ENCODE results near the gene ZDHHC11B.
"Not testable (repeated sequence)": the region's sequence is repeated elsewhere in the genome, so short reads cannot be mapped to it uniquely, and the experiment has no call there.

The ZDHHC11B gene

DNA sequence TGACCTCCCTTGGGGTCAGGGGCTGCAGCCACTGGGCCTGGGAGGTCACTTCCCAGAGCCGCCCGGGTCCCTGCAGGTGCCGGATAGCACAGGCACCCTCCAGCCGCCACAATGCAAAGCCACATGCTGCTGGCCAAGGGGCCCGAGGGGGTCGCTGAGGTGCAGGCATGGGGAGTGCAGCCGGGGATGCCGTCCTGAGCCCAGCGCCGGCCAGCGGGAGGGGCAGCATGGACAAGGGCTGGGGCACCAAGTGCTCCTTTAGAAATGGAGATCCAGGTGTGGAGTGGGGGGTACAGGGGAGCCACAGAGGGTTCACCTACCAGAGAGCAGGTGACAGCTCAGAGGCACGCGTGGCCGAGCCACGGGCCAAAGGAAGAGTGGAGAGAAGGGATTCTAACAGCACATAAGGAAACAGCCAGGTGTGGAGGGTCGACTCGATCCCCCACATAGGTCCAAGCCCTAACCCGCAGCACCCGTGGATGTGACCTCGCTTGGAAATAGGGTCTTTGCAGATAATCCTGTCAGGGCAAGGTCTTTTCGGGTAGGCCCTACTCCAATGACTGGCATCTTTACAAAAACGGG, 24.7 kb downstream of the ZDHHC11B start:
- peaks cover 3% of the 10 kb centered on the region for H3K36me3 ChIP-seq (ENCODE audit: insufficient read depth, low read length)
- H3K9me3 ChIP-seq (ENCODE audit: low read length), result peaks cover 7% of the 10 kb centered on the region

DNA sequence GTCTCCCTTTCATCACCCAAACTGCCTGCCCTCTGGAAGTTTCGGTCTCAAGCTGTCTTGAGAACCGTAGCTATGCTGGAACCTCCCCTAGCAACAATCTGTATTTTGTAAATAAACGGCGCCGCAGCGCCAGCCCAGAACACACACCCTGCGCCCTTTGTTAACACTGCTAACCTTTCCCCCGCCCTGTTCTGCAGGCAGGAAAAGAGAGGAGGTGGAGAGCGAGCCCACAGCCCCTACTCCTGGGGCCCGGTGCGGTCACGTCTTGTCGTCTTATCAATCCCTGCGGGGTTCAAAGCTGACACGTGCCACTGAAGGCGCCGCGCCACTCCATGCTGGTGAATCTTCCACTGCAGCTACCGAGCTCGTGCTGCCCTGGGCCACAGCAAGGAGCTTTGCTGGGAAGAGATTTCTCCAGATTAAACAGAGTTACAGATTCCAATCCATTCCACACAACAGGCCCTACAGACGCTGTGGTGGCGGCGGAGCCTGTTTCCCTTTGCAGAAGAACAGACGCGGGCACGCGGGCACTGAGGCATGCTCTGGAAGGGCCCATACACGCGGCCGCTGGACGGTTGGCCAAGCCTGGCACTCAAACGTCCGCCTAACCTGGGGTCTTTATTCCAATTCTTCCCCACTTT, 25.3 kb downstream of the ZDHHC11B start:
- no peak overlapping the region for H3K4me3 ChIP-seq (ENCODE audit: low read length)

More for the DNA sequence above, 24.7 kb downstream of the ZDHHC11B start:
- Histone ChIP-seq H3K4me1 (ENCODE audit: insufficient read depth, low read length) (peaks cover 33% of the 10 kb centered on the region), H3K4me3 (ENCODE audit: low read length) (no peak overlapping the region), H2AFZ (ENCODE audit: low read depth, low read length) (no peak overlapping the region), H3K27me3 (ENCODE audit: insufficient read depth, low read length) (no peaks in the 10 kb centered on the region)

DNA sequence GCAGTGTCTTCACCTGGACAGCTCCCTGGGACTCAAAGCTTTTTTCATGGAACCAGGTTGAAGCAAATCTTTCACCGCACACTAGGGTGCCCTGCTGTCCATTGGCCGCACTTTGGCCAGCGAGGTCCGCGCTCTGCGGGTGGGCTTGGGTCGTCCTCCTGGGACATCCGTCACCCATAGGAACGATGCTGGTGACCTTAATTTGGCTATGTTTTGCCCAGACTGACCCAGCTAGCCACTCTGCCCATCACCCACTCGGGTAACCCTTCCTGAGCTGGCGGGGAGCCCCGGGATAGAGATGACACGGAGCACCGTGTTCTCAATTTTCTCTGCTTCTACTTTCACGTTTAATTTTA, 25.9 kb downstream of the ZDHHC11B start:
- Histone ChIP-seq H2AFZ (ENCODE audit: low read depth, low read length) (no peak overlapping the region), H3K4me1 (ENCODE audit: insufficient read depth, low read length) (peaks cover 33% of the 10 kb centered on the region), H3K4me3 (ENCODE audit: low read length) (no peak overlapping the region), H3K36me3 (ENCODE audit: insufficient read depth, low read length) (no peaks in the 10 kb centered on the region), H3K9me3 (ENCODE audit: low read length) (peaks cover 2% of the 10 kb centered on the region), H3K27me3 (ENCODE audit: insufficient read depth, low read length) (no peaks in the 10 kb centered on the region)

More for the DNA sequence above, 25.3 kb downstream of the ZDHHC11B start:
- peaks cover 33% of the 10 kb centered on the region for H3K4me1 ChIP-seq (ENCODE audit: insufficient read depth, low read length)
- H3K9me3 ChIP-seq (ENCODE audit: low read length), result peaks cover 7% of the 10 kb centered on the region
- H3K36me3 ChIP-seq (ENCODE audit: insufficient read depth, low read length), result peaks cover 3% of the 10 kb centered on the region
- no peaks in the 10 kb centered on the region for H3K27me3 ChIP-seq (ENCODE audit: insufficient read depth, low read length)
- no peak overlapping the region for H2AFZ ChIP-seq (ENCODE audit: low read depth, low read length)

DNA sequence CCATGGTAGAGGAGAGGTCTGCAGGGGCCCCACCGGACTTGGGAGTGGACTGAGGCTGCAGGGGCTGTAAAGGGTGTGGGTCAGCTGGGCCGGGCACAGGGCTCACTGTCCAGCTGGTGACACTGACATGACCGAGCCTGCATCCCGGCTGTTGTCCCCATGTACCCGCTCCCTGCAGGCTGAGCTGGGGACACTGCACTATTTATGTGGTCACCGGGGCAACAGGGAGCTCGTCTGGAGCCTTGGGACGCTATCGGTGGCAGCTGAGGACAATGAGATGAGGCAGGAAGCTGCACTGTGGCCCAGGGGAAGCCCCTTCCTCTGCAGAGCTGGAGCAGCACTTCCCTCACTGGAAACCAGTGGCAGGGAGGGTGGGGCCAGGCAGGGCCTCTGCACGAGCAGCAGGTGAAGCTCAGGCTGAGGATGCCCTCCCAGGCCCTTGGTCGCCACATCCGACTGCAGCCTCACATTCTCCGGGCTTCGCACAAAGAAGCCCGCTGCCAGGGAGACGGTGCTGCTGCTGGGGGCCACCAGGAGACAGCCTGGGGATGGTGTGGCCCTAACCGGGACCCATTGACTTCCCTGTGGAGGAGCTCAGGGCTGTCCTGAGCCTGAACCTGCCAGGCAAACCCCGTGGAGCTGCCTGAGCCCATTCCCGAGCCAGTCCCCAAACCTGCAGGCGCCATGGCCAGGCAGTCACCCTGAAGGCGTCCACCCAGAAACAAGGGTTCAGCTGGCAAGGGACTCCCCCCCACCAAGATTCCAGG, 26.4 kb downstream of the ZDHHC11B start:
- no peaks in the 10 kb centered on the region for H3K36me3 ChIP-seq (ENCODE audit: insufficient read depth, low read length)

DNA sequence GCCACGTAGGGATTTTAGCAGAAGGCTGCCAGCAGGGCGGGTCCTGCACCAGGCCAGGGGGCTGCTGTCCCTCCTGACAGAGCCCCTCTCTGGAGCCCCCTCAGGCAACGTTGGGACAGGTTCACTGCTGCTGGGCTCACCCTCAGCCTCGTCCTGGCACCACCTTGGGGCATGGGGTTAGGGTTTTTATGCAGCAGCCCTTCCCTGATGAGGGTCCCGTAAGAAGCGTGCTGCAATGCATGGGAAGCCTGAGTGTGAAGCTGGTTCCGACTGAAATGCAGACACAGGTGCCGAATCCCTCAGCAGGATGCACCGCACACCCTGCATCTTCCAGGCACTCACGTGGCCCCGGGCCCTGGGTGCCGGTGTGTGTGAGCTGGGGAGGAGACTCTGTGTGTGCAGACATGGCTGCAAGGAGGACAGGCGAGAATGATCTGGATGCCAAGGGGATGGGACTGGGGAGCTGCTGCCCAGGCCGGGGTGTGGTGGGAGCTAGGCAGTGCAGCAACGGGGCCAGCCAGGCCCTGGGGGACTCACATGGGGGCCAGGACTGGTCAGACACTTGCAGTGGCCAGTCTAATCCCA, 27.1 kb downstream of the ZDHHC11B start:
- Histone ChIP-seq H3K4me1 (ENCODE audit: insufficient read depth, low read length) (peaks cover 33% of the 10 kb centered on the region), H3K27me3 (ENCODE audit: insufficient read depth, low read length) (no peaks in the 10 kb centered on the region), H3K36me3 (ENCODE audit: insufficient read depth, low read length) (no peaks in the 10 kb centered on the region), H3K4me3 (ENCODE audit: low read length) (no peak overlapping the region), H3K9me3 (ENCODE audit: low read length) (no peaks in the 10 kb centered on the region), H2AFZ (ENCODE audit: low read depth, low read length) (no peak overlapping the region)

More for the DNA sequence above, 26.4 kb downstream of the ZDHHC11B start:
- Histone ChIP-seq H3K9me3 (ENCODE audit: low read length) (no peaks in the 10 kb centered on the region), H3K4me1 (ENCODE audit: insufficient read depth, low read length) (peaks cover 33% of the 10 kb centered on the region), H3K4me3 (ENCODE audit: low read length) (no peak overlapping the region), H2AFZ (ENCODE audit: low read depth, low read length) (no peak overlapping the region), H3K27me3 (ENCODE audit: insufficient read depth, low read length) (no peaks in the 10 kb centered on the region)

DNA sequence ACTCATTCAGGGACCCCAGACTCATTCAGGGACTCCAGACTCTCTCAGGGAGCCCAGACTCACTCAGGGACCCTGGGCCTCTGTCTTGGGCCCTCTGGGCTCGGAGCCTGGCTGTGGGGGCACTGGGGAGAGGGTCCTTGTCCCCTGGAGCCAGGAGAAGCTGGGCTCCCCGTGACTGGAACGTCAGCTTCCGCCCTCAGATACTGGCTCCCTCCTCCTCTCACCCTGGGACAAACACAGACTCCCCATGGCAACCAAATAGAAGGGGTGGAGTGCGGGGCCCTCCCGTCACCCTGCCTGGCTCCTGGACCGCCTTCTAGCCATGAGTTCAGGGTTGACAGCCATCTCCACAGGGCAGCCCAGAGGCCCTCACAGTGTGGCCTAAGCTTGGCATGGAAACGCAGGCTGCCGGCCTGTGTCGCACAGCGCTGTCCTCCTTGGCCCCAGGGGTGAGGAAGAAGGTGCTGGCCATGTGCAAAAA, 27.6 kb downstream of the ZDHHC11B start:
- H3K4me3 ChIP-seq (ENCODE audit: low read length), result no peak overlapping the region
- H3K9me3 ChIP-seq (ENCODE audit: low read length), result no peaks in the 10 kb centered on the region
- H3K36me3 ChIP-seq (ENCODE audit: insufficient read depth, low read length), result no peaks in the 10 kb centered on the region
- no peak overlapping the region for H2AFZ ChIP-seq (ENCODE audit: low read depth, low read length)
- H3K4me1 ChIP-seq (ENCODE audit: insufficient read depth, low read length), result peaks cover 33% of the 10 kb centered on the region
- no peaks in the 10 kb centered on the region for H3K27me3 ChIP-seq (ENCODE audit: insufficient read depth, low read length)

DNA sequence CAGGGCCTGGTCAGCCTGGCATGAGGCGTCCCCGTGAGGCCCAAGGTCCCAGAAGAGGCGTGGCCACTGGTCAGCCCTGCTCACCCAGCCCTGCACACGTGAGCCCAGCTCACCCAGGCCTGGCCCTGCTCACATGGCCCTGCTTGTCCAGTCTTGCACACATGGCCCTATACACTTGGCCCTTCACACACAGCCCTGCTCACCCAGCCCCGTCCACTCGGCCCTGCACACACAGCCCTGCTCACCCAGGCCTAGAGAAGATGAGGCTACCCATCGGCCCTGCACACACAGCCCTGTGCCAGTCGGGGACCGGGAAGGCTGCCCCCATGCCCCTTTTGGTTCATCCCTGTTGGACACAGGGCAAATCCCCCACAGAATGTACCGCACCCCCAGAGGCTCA, 28.4 kb downstream of the ZDHHC11B start:
- Histone ChIP-seq H3K36me3 (ENCODE audit: insufficient read depth, low read length) (no peaks in the 10 kb centered on the region), H3K9me3 (ENCODE audit: low read length) (no peaks in the 10 kb centered on the region), H3K4me3 (ENCODE audit: low read length) (no peak overlapping the region), H3K4me1 (ENCODE audit: insufficient read depth, low read length) (peaks cover 33% of the 10 kb centered on the region), H3K27me3 (ENCODE audit: insufficient read depth, low read length) (no peaks in the 10 kb centered on the region), H2AFZ (ENCODE audit: low read depth, low read length) (no peak overlapping the region)

DNA sequence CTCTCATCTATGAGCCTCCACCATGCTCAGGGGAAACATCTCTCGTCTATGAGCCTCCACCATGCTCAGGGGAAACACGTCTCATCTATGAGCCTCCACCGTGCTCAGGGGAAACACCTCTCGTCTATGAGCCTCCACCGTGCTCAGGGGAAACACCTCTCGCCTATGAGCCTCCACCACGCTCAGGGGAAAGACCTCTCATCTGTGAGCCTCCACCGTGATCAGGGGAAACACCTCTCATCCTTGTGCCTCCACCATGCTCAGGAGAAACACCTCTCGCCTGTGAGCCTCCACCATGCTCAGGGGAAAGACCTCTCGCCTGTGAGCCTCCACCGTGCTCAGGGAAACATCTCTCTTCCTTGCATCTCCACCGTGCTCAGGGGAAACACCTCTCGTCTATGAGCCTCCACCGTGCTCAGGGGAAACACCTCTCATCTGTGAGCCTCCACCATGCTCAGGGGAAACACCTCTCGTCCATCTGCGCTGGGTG, 30.3 kb downstream of the ZDHHC11B start:
- peaks cover 30% of the 10 kb centered on the region for H3K4me1 ChIP-seq (ENCODE audit: insufficient read depth, low read length)
- H3K27me3 ChIP-seq (ENCODE audit: insufficient read depth, low read length), result not testable (repeated sequence)

DNA sequence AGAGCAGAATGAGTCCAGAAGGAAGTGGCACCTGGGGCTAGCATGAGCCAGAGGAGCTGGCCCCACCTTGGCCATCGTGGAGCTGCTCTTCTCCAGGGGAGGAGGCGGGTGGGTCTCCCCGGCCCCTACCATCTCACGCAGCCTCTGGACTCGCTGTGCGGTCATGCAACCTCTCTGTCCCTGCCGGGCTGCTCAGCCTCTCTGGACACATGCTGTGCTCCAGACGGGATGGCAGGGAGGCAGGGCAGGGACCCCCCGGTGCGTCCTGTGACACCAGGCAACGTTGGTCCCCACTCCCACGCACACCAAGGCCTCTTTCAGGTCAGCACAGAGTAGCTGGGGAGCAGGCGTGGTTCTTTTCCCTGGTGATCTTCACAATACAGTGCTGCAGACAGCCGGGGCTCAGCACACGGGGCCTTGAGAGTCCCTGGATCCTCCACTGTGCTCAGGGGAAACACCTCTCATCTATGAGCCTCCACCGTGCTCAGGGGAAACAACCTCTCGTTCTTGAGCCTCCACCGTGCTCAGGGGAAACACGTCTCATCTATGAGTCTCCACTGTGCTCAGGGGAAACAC, 30.9 kb downstream of the ZDHHC11B start:
- H2AFZ ChIP-seq (ENCODE audit: low read depth, low read length); H3K27me3 ChIP-seq (ENCODE audit: insufficient read depth, low read length); H3K36me3 ChIP-seq (ENCODE audit: insufficient read depth, low read length); H3K9me3 ChIP-seq (ENCODE audit: low read length); H3K4me3 ChIP-seq (ENCODE audit: low read length): not testable (repeated sequence)
- H3K4me1 ChIP-seq (ENCODE audit: insufficient read depth, low read length), result peaks cover 25% of the 10 kb centered on the region

More for the DNA sequence above, 30.3 kb downstream of the ZDHHC11B start:
- not testable (repeated sequence) for H3K9me3 ChIP-seq (ENCODE audit: low read length); H3K36me3 ChIP-seq (ENCODE audit: insufficient read depth, low read length); H2AFZ ChIP-seq (ENCODE audit: low read depth, low read length); H3K4me3 ChIP-seq (ENCODE audit: low read length)

DNA sequence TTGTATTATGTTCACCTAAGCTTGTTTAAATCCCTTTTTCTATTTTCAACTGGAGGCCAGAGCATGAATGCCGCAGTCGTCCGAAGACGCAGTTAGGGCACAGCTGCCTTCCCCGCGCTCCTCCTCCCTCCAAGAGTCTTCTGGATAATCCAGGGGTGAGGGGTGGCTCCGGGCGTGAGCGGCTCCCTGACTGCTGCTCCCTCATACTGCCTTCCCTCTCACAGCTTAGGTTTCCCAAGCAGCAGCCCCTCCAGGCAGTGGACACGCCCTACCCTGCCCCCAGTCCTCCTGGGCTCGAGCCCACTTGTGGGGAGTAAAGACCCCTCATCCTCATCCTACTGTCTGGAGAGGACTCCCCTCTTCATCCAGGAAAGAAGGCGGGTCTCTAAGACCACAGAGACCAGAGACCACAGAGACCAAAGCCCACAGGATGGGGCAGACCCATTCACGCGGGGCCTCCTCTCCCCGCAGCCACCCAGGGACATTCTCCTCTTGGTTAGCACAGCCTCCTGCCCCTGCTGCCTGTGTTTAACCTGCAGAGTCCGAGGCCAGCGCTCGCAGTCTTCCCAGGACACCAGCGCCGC, 31.9 kb downstream of the ZDHHC11B start:
- H3K27me3 ChIP-seq (ENCODE audit: insufficient read depth, low read length), result not testable (repeated sequence)
- peaks cover 15% of the 10 kb centered on the region for H3K4me1 ChIP-seq (ENCODE audit: insufficient read depth, low read length)

DNA sequence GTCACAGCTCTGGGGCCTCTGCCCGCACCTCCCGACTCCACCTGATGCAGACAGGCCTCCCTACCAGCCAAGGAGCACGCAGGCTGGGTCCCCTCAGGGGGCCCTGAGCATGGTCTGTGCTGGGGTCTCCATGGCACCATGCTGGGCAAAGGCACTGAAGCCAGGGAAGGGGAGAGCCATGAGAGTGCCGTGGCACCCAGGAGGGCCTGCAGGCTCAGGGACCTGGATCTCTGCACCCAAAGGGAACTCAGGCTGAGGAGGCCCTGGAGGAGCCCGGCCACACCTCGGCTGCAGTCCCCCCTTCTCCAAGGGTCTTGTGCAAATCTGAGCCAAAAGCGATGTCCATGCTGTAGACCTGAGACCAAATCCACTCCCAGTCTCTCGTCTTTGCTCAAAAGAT, 32.5 kb downstream of the ZDHHC11B start:
- not testable (repeated sequence) for H3K4me1 ChIP-seq (ENCODE audit: insufficient read depth, low read length)

More for the DNA sequence above, 31.9 kb downstream of the ZDHHC11B start:
- not testable (repeated sequence) for H3K9me3 ChIP-seq (ENCODE audit: low read length); H2AFZ ChIP-seq (ENCODE audit: low read depth, low read length); H3K4me3 ChIP-seq (ENCODE audit: low read length)
- peaks cover 10% of the 10 kb centered on the region for H3K36me3 ChIP-seq (ENCODE audit: insufficient read depth, low read length)

DNA sequence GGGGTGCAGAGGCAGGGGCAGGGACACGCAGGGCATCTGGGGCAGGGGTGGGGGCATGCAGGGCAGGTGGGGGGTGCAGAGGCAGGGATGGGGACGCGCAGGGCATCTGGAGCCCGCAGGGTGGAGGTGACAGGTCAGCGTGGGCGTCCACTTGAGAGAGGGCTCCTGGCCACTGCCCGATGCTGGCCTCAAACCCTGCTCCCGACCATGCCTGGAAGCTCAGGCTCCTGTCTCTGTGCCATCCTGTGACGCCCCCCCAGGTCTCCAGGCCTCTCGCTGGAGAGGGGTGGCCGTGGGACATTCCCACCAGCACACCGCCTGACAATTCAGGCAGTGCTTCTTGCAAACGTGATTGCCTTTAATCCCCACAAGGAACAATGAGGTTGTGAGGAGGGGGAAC, 33.0 kb downstream of the ZDHHC11B start:
- H3K27me3 ChIP-seq (ENCODE audit: insufficient read depth, low read length), result no peaks in the 10 kb centered on the region
- no peak overlapping the region for H2AFZ ChIP-seq (ENCODE audit: low read depth, low read length)
- peaks cover 10% of the 10 kb centered on the region for H3K36me3 ChIP-seq (ENCODE audit: insufficient read depth, low read length)
- no peak overlapping the region for H3K4me3 ChIP-seq (ENCODE audit: low read length)
- peaks cover 3% of the 10 kb centered on the region for H3K4me1 ChIP-seq (ENCODE audit: insufficient read depth, low read length)
- no peaks in the 10 kb centered on the region for H3K9me3 ChIP-seq (ENCODE audit: low read length)

More for the DNA sequence above, 32.5 kb downstream of the ZDHHC11B start:
- not testable (repeated sequence) for H2AFZ ChIP-seq (ENCODE audit: low read depth, low read length); H3K4me3 ChIP-seq (ENCODE audit: low read length); H3K9me3 ChIP-seq (ENCODE audit: low read length); H3K27me3 ChIP-seq (ENCODE audit: insufficient read depth, low read length)
- peaks cover 10% of the 10 kb centered on the region for H3K36me3 ChIP-seq (ENCODE audit: insufficient read depth, low read length)

Data from neuron (in vitro differentiated cells).